Common myeloid progenitor, CD34-positive (primary cell): ENCODE data around the gene MAGEB4. TPM values are rescaled to one million over a fixed set of nuclear protein-coding genes. Genes with fewer than 3 reads are reported as not detected.
A peak's percentile ranks its signal among the peaks of the same experiment; 100 is the strongest.
"Not testable (repeated sequence)": the region's sequence is repeated elsewhere in the genome, so short reads cannot be mapped to it uniquely, and the experiment has no call there.

Source experiments
- CTCF ChIA-PET: fragments of 350-600 bp; sonication (Branson Sonifier 250); formaldehyde crosslinking; loops from one replicate; lab custom pipeline; 2021; ENCODE audit warnings: antibody characterized with exemption; lab: Charles Lee
- POLR2A ChIA-PET: fragments of 350-600 bp; sonication (Branson Sonifier 250); formaldehyde crosslinking; loops from one replicate; lab custom pipeline; 2021; ENCODE audit warnings: antibody characterized with exemption; lab: Charles Lee
- DNase-seq, 3 donors: peaks; one replicate each; pipeline versions ENCODE4 v3.0.0 to v3.0.0-alpha.2; 2013
- H3K27ac ChIP-seq, 2 experiments: 1 replicate in 1 of 2; 2 replicates in 1 of 2; pipeline ENCODE4 v1.7.0; 2013; ENCODE audit warnings: inconsistent platforms in 2 of 2, low read length in 2 of 2, mild to moderate bottlenecking in 2 of 2, low read depth in 1 of 2, moderate library complexity in 1 of 2; ENCODE audit not compliant: severe bottlenecking in 2 of 2, insufficient read depth in 1 of 2, poor library complexity in 1 of 2
- H3K27me3 ChIP-seq, 5 experiments: replicated peaks in 2 of 5; 1 replicate in 3 of 5; 2 replicates in 2 of 5; pipeline versions ENCODE4 v1.6.1 to v1.7.0; 2013; ENCODE audit warnings: low read length in 4 of 5, mild to moderate bottlenecking in 2 of 5, moderate library complexity in 2 of 5, inconsistent platforms in 1 of 5; ENCODE audit not compliant: insufficient read depth in 5 of 5, control insufficient read depth in 4 of 5
- H3K36me3 ChIP-seq, 4 experiments: 1 replicate in 2 of 4; 2 replicates in 2 of 4; pipeline versions ENCODE4 v1.6.1 to v1.7.0; 2013; ENCODE audit warnings: low read length in 3 of 4, control low read depth in 1 of 4, mild to moderate bottlenecking in 1 of 4; ENCODE audit not compliant: control insufficient read depth in 4 of 4, insufficient read depth in 4 of 4
- H3K4me1 ChIP-seq, 4 experiments: 1 replicate in 3 of 4; 2 replicates in 1 of 4; pipeline versions ENCODE4 v1.6.1 to v1.7.1; 2013; ENCODE audit warnings: low read length in 3 of 4, mild to moderate bottlenecking in 3 of 4, control low read depth in 1 of 4, inconsistent platforms in 1 of 4, moderate library complexity in 1 of 4; ENCODE audit not compliant: control insufficient read depth in 4 of 4, insufficient read depth in 4 of 4; ENCODE audit errors: control extremely low read depth in 1 of 4
- H3K4me3 ChIP-seq, 7 experiments: 1 replicate in 4 of 7; 2 replicates in 3 of 7; pipeline versions ENCODE4 v1.5.1 to v1.7.0; 2013; ENCODE audit warnings: mild to moderate bottlenecking in 7 of 7, low read length in 6 of 7, moderate library complexity in 6 of 7, inconsistent platforms in 2 of 7, low read depth in 2 of 7, control low read depth in 1 of 7; ENCODE audit not compliant: insufficient read depth in 4 of 7, control insufficient read depth in 1 of 7; ENCODE audit errors: extremely low read depth in 1 of 7
- H3K9me3 ChIP-seq, 5 experiments: 1 replicate in 4 of 5; 2 replicates in 1 of 5; pipeline versions ENCODE4 v1.6.1 to v1.7.1; 2013; ENCODE audit warnings: low read length in 4 of 5, mild to moderate bottlenecking in 2 of 5, inconsistent platforms in 1 of 5, low read depth in 1 of 5, moderate library complexity in 1 of 5; ENCODE audit not compliant: control insufficient read depth in 4 of 5, insufficient read depth in 2 of 5; ENCODE audit errors: control extremely low read depth in 1 of 5
- WGBS: methylation state at CpG from one replicate; pipeline ENCODE4 v1.1.5; 2013; ENCODE audit not compliant: insufficient coverage; 5-methylcytosine and 5-hydroxymethylcytosine counted together
- polyA plus RNA-seq: library from polyadenylated mRNA; unstranded; fragments of 120-200 nt; gene quantifications from one replicate; pipeline ENCODE4 v1.2.1, GENCODE V29; 2013

The MAGEB4 gene, protein sequence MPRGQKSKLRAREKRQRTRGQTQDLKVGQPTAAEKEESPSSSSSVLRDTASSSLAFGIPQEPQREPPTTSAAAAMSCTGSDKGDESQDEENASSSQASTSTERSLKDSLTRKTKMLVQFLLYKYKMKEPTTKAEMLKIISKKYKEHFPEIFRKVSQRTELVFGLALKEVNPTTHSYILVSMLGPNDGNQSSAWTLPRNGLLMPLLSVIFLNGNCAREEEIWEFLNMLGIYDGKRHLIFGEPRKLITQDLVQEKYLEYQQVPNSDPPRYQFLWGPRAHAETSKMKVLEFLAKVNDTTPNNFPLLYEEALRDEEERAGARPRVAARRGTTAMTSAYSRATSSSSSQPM
- polyA plus RNA-seq = not detected

DNA sequence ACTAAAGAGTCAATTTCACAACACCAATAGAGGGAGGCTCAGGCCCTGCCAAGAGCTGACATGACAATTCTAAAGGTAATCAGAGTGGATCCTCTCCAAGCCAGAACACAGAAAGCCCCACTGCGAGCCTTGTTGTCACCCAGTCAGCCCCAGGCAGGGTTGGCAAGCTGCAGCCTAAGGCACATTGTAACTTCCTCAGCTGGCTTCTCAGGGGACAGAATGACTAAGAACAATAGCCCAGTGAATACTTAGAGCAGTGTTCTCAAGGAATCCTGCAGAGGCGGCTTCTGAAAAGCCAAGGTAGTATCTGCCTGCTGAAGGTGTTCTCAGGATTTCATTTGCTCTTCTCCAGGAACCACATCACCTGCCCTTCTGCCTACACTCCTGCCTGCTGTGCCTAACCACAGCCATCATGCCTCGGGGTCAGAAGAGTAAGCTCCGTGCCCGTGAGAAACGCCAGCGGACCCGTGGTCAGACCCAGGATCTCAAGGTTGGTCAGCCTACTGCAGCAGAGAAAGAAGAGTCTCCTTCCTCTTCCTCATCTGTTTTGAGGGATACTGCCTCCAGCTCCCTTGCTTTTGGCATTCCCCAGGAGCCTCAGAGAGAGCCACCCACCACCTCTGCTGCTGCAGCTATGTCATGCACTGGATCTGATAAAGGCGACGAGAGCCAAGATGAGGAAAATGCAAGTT lies at the start of gene MAGEB4:
TSS of gene MAGEB4 (plus strand) at position 277 of the 692 bp plus-strand sequence. CDS start at position 413, 136 bp downstream.
- H3K36me3 ChIP-seq = no peaks in the 10 kb centered on the region
- CTCF ChIA-PET = no interaction called here

DNA sequence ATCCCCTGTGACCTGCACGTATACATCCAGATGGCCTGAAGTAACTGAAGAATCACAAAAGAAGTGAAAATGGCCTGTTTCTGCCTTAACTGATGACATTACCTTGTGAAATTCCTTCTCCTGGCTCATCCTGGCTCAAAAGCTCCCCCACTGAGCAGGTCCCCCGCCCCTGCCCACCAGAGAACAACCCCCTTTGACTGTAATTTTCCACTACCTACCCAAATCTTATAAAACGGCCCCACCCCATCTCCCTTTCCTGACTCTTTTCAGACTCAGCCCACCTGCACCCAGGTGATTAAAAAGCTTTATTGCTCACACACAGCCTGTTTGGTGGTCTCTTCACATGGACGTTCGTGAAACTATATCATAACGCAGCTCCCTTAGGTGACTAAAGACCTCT lies 47.9 kb upstream of the MAGEB4 start:
- 71% methylated on average over 1 of the region's 6 CpGs for WGBS
- CTCF ChIA-PET = not testable (repeated sequence)

More for the DNA sequence above, at the start of gene MAGEB4:
- H3K27me3 ChIP-seq = no peaks in the 10 kb centered on the region
- no peaks in the 10 kb centered on the region for H3K9me3 ChIP-seq
- H3K4me1 ChIP-seq = no peaks in the 10 kb centered on the region
- H3K4me3 ChIP-seq = no peak within 1 kb of the TSS
- WGBS = 95% methylated on average over 10 of the region's 10 CpGs
- no peak for DNase-seq
- no peak within 1 kb of the TSS for H3K27ac ChIP-seq
- POLR2A ChIA-PET = no interaction called here

DNA sequence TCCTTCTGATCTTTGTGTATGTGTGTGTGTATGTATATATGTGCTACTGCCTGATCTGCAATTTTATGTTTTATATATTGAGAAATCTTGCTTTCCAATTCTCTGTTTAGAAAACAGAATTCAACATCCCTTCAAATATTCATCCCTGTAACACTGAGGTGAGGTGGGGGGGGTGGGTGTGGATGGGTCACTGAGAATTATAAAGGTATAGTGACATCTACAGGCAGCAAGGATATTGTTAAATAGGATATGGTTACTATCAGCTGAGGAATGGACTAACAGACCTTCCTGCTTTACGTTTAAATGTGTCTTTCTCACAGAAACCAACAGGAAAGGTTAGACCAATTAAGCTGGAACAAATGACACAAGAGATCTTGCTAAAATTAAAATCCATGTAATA lies 45.5 kb upstream of the MAGEB4 start:
- Histone ChIP-seq H3K36me3 (no peaks in the 10 kb centered on the region), H3K4me3 (no peak overlapping the region), H3K4me1 (no peaks in the 10 kb centered on the region), H3K9me3 (no peaks in the 10 kb centered on the region), H3K27me3 (peaks cover 0 to 10% (median 1%) of the 10 kb centered on the region in 5 experiments), H3K27ac (no peak overlapping the region)
- CTCF ChIA-PET = no interaction called here
- POLR2A ChIA-PET = no interaction called here
- WGBS = 0% methylated on average over 1 of the region's 1 CpG
- DNase-seq = peak in 2 of 3 donors; percentile 18 to 29

More for the DNA sequence above, 47.9 kb upstream of the MAGEB4 start:
- DNase-seq, H3K27ac ChIP-seq, POLR2A ChIA-PET, H3K9me3 ChIP-seq, H3K4me3 ChIP-seq, H3K4me1 ChIP-seq, H3K36me3 ChIP-seq: not testable (repeated sequence)
- H3K27me3 ChIP-seq = peaks cover 0 to 11% (median 0%) of the 10 kb centered on the region in 5 experiments

DNA sequence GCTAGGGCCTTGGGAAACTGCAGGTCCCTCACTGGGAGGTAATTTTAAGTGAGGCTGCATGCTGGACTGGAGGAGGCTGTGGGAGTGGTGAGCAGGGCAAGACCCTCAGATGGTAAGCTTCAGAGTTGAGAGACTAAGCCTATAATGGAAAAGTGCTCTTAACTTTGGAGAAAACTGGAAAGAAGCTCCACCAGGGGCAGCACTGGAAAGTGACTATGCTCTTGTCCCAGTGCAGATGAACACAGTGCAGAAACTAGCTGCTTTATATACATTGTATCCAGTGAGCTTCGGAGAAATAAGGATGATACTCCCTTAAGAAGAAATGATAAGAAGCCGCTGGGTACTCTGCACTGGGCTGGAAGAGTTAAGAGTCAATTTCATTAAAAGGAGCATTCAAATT lies 29.6 kb upstream of the MAGEB4 start:
- Histone ChIP-seq H3K9me3 (no peaks in the 10 kb centered on the region), H3K27ac (no peak overlapping the region), H3K27me3 (no peaks in the 10 kb centered on the region), H3K36me3 (no peaks in the 10 kb centered on the region), H3K4me1 (no peaks in the 10 kb centered on the region), H3K4me3 (no peak overlapping the region)
- ChIA-PET POLR2A (no interaction called here), CTCF (no interaction called here)
- DNase-seq = no peak
- 100% methylated on average over 2 of the region's 2 CpGs for WGBS

DNA sequence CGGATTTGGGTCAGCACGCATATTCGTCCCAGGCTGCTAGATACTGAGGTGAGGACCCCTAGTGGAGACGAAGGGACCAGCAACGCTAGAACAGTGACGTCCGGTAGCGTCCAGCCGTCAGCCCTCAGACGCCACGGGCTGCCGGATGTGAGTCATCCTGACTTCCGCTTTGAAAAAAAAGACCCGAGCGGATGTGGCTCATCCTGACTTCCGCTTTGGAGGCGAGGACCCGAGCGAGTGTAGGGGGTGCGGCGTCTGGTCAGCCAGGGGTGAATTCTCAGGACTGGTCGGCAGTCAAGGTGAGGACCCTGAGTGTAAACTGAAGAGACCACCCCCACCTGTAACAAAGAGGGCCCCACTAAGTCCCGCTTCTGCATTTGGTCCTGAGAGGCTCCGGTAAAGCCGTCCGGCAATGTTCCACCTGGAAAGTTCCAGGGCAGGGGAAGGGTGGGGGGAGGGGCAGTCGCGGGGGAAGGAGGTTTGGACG lies 26.4 kb upstream of the MAGEB4 start, which contains the start of gene MAGEB2:
TSS of gene MAGEB2 (plus strand) at position 207 of the 487 bp plus-strand sequence. CDS start 3,018 bp downstream, outside the sequence.
- no peaks in the 10 kb centered on the region for H3K9me3 ChIP-seq
- no peak for DNase-seq
- ChIA-PET POLR2A (no interaction called here), CTCF (no interaction called here)
- H3K27ac ChIP-seq = no peak within 1 kb of the TSS
- H3K36me3 ChIP-seq = no peaks in the 10 kb centered on the region
- peaks cover 0 to 4% (median 0%) of the 10 kb centered on the region in 5 experiments for H3K27me3 ChIP-seq
- no peaks in the 10 kb centered on the region for H3K4me1 ChIP-seq
- WGBS = 87% methylated on average over 27 of the region's 29 CpGs
- H3K4me3 ChIP-seq = no peak within 1 kb of the TSS

DNA sequence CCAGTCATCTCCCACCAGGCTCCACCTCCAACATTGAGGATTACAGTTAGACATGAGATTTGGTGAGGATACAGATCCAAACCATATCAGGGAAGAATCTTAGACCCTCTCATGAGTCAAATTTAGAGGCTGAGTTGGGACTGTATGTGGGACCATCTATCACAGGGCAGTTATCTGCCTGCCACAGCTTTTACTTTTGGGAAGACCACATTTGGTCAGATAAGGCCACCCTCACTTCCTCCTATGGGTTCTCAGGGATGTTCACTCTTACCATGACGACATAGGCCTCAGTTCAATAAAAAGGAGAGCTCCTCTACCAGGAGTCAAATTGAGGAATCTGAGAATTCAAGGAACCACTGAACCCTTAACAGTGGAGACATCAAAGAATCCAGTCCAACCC lies 24.3 kb upstream of the MAGEB4 start:
- CTCF ChIA-PET = no interaction called here
- POLR2A ChIA-PET = no interaction called here
- 0% methylated on average over 1 of the region's 1 CpG for WGBS

DNA sequence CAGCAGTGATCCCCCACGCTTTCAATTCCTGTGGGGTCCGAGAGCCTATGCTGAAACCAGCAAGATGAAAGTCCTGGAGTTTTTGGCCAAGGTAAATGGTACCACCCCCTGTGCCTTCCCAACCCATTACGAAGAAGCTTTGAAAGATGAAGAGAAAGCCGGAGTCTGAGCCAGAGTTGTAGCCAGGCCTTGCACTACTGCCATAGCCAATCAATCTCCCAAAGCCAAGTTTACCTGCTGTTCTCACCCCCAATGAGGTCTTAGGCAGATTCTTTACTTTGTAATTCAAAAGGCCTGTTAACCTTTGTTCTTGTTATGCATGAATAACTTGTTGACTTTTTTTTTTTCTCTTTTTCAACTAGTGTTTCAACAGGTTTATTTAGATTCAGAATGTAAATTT lies 22.4 kb upstream of the MAGEB4 start:
- Histone ChIP-seq H3K27me3 (peaks cover 0 to 4% (median 0%) of the 10 kb centered on the region in 5 experiments), H3K9me3 (no peaks in the 10 kb centered on the region), H3K4me1 (no peaks in the 10 kb centered on the region), H3K36me3 (no peaks in the 10 kb centered on the region), H3K4me3 (no peak overlapping the region), H3K27ac (no peak overlapping the region)
- no peak for DNase-seq
- WGBS = 92% methylated on average over 3 of the region's 4 CpGs
- ChIA-PET POLR2A (no interaction called here), CTCF (no interaction called here)

More for the DNA sequence above, 24.3 kb upstream of the MAGEB4 start:
- Histone ChIP-seq H3K9me3 (no peaks in the 10 kb centered on the region), H3K27me3 (peaks cover 0 to 4% (median 0%) of the 10 kb centered on the region in 5 experiments), H3K27ac (no peak overlapping the region), H3K4me1 (no peaks in the 10 kb centered on the region), H3K36me3 (no peaks in the 10 kb centered on the region), H3K4me3 (no peak overlapping the region)
- peak; percentile 11 to 27 (median 22) for DNase-seq
